Calu3 (cell line): Measurements from ENCODE around the gene RWDD1. TPM values are rescaled to one million over a fixed set of nuclear protein-coding genes. Genes with fewer than 3 reads are reported as not detected.

Experiments used
- BruUV-seq: library from RNA; stranded (reverse); fragments of 400-500 nt; replicated peaks from 2 replicates; lab custom pipeline; 2021; lab: Mats Ljungman, UMichigan
- CTCF ChIA-PET: fragments of 300-600 bp; sonication (Branson Sonifier 250); formaldehyde crosslinking; loops from one replicate; lab custom pipeline; 2022; ENCODE audit warnings: antibody characterized with exemption; lab: Charles Lee
- DNase-seq: peaks from one replicate; pipeline ENCODE4 v3.0.0; 2022
- H3K27ac Mint-ChIP-seq: one replicate; pipeline ENCODE4 v1.8.0; 2022; ENCODE audit warnings: mixed read lengths; ENCODE audit not compliant: unreplicated experiment
- H3K27me3 Mint-ChIP-seq: one replicate; pipeline ENCODE4 v1.8.0; 2022; ENCODE audit warnings: mixed read lengths; ENCODE audit not compliant: unreplicated experiment
- H3K36me3 Mint-ChIP-seq: one replicate; pipeline ENCODE4 v1.8.0; 2022; ENCODE audit warnings: mild to moderate bottlenecking, moderate library complexity, mixed read lengths; ENCODE audit not compliant: insufficient read depth, unreplicated experiment
- H3K4me1 Mint-ChIP-seq: one replicate; pipeline ENCODE4 v1.8.0; 2022; ENCODE audit warnings: mild to moderate bottlenecking, low read depth, mixed read lengths; ENCODE audit not compliant: unreplicated experiment
- H3K4me3 Mint-ChIP-seq: one replicate; pipeline ENCODE4 v1.8.0; 2022; ENCODE audit warnings: mild to moderate bottlenecking, low read depth, moderate library complexity, mixed read lengths; ENCODE audit not compliant: unreplicated experiment
- H3K9me3 Mint-ChIP-seq: one replicate; pipeline ENCODE4 v1.8.0; 2022; ENCODE audit warnings: low read depth, mixed read lengths; ENCODE audit not compliant: unreplicated experiment
- intact Hi-C: fragments of 100-400 bp; cut with micrococcal nuclease; formaldehyde crosslinking; loops from one replicate; pipeline ENCODE4 v1.10.0; 2022; ENCODE audit not compliant: unreplicated experiment
- total RNA-seq: library from RNA; stranded (reverse); gene quantifications from 2 replicates; pipeline ENCODE4 v1.2.3, GENCODE V29; 2022
- TF ChIP-seq, protein P1 (sequence below): fragments of 200-600 bp; IDR thresholded peaks from one replicate; pipeline ENCODE4 v1.8.0; 2022; ENCODE audit warnings: antibody characterized with exemption; ENCODE audit not compliant: unreplicated experiment

RWDD1 gene
- total RNA-seq, 1 experiment from 2014 or later: 29.5 TPM

DNA sequence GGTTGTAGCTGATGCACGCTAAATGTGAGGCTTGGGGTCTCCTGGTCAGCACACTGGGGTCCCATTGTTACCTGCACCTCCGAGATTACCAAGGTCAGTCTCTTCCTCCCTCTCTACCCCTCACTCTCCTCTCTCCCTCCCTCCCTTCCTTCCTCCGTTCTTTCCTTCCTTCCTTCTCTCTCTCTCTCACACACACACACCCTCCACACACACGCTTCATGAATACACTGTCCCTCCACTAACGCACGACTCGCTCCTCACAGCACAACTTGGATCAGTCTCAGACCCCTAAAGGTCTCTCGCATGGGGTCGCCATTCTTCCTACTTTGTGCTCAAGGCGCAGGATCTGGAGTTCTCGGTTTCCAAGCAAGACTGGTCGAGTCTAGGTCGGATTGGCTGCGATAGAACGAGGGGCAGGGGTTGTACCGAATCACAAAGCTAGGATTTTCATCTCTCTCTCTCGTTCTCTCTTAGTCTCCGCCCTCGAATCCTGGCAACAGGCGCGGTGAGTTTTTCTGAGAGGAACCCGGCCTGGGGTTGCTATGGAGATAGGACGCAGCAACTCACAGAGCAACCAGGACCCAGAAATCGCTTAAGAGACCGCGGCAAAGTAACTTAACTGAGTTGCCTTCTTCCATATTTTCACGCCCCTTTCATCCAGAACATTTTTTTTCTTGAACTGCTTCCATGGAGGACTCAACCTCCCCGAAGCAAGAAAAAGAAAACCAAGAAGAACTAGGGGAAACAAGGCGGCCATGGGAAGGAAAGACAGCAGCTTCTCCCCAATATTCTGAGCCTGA is 44.8 kb downstream of the RWDD1 start, which contains the start of gene RSPH4A:
RSPH4A (plus strand) TSS at position 543 of the 800 bp plus-strand sequence; CDS start at position 688, 145 bp downstream.
- Mint-ChIP-seq H3K36me3 (peaks cover 13% of the 10 kb centered on the region), H3K4me3 (peak within 1 kb of the TSS; percentile 84), H3K27ac (peak within 1 kb of the TSS; percentile 74), H3K27me3 (peaks cover 8% of the 10 kb centered on the region), H3K9me3 (no peaks in the 10 kb centered on the region), H3K4me1 (peaks cover 7% of the 10 kb centered on the region)
- intact Hi-C loops: no loop called here
- CTCF ChIA-PET: interaction anchor here (0.6 to 0.9 kb wide), 2 partner anchors 13 to 183 kb away, joined by 3 to 5 read pairs; no protein-coding TSS in a partner anchor
- TF ChIP-seq, protein P1, sequence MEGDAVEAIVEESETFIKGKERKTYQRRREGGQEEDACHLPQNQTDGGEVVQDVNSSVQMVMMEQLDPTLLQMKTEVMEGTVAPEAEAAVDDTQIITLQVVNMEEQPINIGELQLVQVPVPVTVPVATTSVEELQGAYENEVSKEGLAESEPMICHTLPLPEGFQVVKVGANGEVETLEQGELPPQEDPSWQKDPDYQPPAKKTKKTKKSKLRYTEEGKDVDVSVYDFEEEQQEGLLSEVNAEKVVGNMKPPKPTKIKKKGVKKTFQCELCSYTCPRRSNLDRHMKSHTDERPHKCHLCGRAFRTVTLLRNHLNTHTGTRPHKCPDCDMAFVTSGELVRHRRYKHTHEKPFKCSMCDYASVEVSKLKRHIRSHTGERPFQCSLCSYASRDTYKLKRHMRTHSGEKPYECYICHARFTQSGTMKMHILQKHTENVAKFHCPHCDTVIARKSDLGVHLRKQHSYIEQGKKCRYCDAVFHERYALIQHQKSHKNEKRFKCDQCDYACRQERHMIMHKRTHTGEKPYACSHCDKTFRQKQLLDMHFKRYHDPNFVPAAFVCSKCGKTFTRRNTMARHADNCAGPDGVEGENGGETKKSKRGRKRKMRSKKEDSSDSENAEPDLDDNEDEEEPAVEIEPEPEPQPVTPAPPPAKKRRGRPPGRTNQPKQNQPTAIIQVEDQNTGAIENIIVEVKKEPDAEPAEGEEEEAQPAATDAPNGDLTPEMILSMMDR: no peak
- BruUV-seq: no TSS peak
- DNase-seq: peak; percentile 85

DNA sequence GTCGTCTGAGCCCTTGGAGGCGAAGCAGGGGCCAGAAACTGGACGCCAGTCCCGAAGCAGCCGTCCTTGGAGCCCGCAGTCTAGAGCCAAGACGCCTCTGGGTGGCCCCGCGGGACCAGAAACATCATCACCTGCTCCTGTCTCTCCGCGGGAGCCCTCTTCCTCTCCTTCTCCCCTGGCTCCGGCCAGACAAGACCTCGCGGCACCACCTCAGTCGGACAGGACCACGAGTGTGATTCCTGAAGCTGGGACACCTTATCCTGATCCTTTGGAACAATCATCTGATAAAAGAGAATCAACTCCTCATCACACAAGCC is 45.4 kb downstream of the RWDD1 start:
- intact Hi-C loops: no loop called here
- peaks cover 13% of the 10 kb centered on the region for H3K36me3 Mint-ChIP-seq
- peaks cover 7% of the 10 kb centered on the region for H3K4me1 Mint-ChIP-seq
- peak overlapping the region; percentile 74 for H3K27ac Mint-ChIP-seq
- TF ChIP-seq, protein P1: no peak
- peak overlapping the region; percentile 84 for H3K4me3 Mint-ChIP-seq
- BruUV-seq: no TSS peak
- peaks cover 8% of the 10 kb centered on the region for H3K27me3 Mint-ChIP-seq
- H3K9me3 Mint-ChIP-seq: no peaks in the 10 kb centered on the region
- CTCF ChIA-PET: interaction anchor here (0.9 kb wide), 1 partner anchor 12 kb away, joined by 3 read pairs; no protein-coding TSS in a partner anchor
- peak; percentile 34 for DNase-seq

DNA sequence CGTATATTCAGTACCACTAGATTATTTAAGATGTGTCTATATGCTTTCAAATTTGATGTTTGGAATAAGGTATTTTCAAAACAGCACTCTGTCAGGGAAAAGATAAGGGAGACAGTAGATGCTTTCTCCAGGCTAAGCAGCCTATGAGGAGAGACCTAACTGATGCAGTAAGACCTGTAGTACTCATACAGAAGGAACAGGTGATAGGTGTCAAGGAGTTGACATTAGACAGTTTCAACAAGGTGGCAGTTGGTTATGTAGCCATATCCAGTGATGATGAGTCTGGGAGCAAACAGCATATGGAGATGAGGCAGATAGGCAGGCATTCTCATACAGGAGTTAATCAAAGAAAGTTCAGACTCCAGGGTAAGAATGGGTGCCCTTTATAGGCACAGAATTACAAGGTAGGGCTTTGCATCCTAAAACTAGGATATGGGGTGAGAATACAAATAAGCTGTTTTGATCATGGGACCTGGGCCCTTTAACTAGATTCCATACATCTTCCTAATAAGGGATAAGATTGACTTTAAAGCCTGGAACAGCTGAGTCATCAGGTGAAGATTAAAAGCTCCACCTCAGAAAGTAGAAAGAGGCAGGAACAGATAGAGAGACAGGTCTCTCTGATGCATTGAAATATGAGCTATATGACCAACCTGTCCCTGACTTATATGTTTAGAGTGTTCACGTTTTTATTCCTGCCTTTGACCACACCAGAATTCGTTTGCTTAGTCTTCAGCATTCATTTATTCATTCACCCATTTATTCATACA is 52.9 kb downstream of the RWDD1 start:
- H3K4me1 Mint-ChIP-seq: peaks cover 10% of the 10 kb centered on the region
- no peaks in the 10 kb centered on the region for H3K9me3 Mint-ChIP-seq
- intact Hi-C loops: no loop called here
- H3K27ac Mint-ChIP-seq: no peak overlapping the region
- BruUV-seq: no TSS peak
- H3K27me3 Mint-ChIP-seq: no peaks in the 10 kb centered on the region
- H3K36me3 Mint-ChIP-seq: no peaks in the 10 kb centered on the region
- TF ChIP-seq, protein P1: no peak
- no peak overlapping the region for H3K4me3 Mint-ChIP-seq
- no peak for DNase-seq
- CTCF ChIA-PET: no interaction called here

DNA sequence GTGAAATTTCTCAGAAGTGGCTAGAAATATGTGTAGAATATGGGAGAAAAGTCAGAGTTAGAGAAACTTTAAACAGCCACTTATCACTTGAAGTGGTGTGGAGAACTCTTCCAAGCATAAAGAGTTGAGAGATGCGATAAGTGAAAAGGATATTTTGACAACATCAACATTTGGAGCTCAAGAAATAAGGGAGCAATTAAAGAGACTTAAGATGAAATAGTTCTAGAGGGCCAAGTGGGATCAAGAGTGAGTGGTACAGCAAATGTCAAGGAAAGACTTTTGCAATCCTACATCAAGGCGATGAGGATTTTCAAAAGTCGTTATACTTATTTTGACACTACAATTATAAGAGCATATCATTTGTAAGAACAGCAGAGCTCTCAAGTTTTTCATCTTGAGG is 54.6 kb downstream of the RWDD1 start:
- CTCF ChIA-PET: no interaction called here
- H3K27ac Mint-ChIP-seq: no peak overlapping the region
- TF ChIP-seq, protein P1: no peak
- H3K36me3 Mint-ChIP-seq: no peaks in the 10 kb centered on the region
- no TSS peak for BruUV-seq
- intact Hi-C loops: no loop called here
- no peak for DNase-seq
- no peaks in the 10 kb centered on the region for H3K27me3 Mint-ChIP-seq
- peaks cover 10% of the 10 kb centered on the region for H3K4me1 Mint-ChIP-seq
- no peaks in the 10 kb centered on the region for H3K9me3 Mint-ChIP-seq
- no peak overlapping the region for H3K4me3 Mint-ChIP-seq
